GM19395 (cell line): ENCODE data around the gene PRR14.

ENCODE experiments used
- ATAC-seq: cut with Tn5 transposase; IDR thresholded peaks from one replicate; pipeline ENCODE4 v1.9.1; 2021; ENCODE audit warnings: mild to moderate bottlenecking, moderate library complexity; ENCODE audit not compliant: unreplicated experiment

PRR14 gene

GRCh38 chr16:30658731-30659506 lies 8.2 kb downstream of the PRR14 start:
- ATAC-seq, result peak; percentile 37

GRCh38 chr16:30659507-30660423 lies 9.0 kb downstream of the PRR14 start:
- ATAC-seq, result no peak

DNA sequence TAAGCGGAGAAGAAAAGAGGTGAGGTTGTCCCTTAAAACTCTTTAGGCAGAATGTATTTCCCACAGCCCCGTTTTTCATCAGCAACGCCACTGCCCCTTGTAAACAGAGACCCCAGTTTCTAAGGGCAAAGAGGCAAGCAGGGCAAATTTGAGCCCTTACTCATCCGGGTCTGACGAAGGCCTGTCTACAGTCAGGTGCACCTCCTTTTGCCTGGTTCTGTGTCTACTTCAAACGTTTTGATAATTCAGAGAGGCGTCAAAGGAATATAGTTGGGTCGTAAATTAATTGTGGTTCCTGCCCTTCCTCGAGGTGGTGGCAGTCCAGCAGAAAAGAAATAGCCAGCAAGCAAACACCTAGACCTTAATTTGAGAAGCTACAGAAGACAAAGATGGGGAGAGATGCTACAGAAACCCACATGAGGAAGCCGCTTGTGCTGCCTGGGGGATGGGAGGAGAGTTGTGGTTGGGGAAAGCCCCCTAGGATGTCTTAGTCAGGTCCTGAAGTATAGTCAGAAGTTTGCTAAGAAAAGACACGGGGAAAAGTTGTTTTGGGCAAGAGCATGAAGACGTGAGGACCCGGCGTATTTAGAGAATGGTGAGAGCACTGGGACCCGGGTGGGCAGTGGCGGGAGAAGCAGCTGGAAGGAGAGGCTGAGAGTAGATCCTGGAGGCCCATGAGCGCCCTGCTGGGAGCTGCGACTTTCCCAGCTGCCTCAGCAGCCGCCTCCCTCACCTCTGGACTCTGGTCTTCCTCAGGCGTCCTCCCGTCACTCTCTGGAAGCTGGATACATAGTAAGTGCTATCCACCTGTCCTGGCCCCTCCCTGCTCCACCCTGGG lies 9.9 kb downstream of the PRR14 start:
- ATAC-seq, result no peak

GRCh38 chr16:30662449-30662848 lies 11.7 kb downstream of the PRR14 start:
- ATAC-seq, result no peak

DNA sequence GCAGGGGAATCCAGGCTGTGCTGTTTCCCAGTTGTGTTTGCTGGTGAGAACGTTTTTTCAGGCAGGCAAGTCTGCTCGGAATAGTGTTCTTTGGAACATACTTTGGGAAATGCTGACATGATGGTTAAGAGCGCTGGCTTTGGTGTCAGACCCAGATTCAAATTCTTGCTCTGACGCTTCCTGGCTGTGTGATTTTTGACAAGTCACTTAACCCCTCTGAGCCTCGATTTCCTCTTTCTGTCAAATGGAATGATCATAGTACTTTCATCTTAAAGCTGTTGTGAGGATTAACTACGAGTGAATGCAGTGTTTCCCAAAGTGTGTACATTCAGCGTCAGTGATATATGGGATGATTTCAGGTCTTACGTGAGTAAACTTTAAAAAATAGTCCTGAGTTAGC lies 12.3 kb downstream of the PRR14 start:
- no peak for ATAC-seq

DNA sequence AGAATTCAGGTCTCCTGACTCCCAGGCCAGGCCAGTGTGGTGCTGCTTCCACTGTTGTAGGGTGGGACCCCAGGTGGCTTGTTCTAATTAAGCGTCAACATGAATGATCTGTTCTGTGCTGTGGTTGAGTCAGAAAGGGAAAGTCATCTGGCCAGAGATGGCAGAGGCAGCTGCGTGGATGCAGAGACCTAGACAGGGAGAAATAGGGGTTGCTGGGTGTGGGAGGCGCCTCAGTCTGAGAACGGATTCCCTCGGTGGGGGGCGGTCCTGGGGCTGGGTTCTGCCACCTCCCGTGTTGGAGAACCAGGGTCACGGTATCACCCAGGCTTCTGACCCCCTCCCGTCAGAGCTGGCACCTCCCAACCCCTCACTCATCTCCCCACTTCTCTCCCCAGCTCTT lies 13.1 kb downstream of the PRR14 start:
- ATAC-seq, result no peak

- ATAC-seq, result no peak
Measured at GRCh38 chr16:30664616-30665109, 13.9 kb downstream of the PRR14 start.

DNA sequence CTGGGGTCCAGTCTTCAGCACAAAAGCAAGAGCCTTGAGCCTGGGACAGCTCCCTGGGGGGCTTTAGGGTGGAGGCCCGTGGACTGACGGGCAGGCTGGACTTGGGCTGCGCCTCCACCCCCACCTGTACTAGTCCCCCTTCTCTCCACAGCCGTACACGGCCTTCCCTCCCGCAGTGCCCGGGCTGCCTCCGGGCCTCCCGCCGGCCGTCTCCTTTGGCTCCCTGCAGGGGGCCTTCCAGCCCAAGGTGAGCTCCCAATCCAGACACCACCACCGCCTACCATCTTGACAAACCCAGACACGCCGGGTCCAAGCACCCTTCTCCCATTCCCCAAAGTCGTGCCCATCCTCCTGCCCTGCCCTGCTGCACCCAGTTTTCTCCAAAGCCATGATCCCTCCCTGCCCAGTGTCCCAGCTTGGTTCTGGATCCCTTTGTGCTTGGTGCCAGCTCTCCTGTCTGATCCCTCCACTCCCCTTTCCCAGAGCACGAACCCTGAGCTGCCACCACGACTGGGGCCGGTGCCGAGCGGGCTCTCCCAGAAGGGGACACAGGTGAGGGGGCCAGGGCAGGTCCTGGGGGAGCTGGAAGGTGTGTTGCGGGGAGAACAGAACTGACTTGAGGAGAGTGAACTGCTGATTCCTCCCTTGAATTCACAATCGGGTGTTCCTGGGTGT lies 14.5 kb downstream of the PRR14 start:
- no peak for ATAC-seq

GRCh38 chr16:30665830-30666190 lies 15.1 kb downstream of the PRR14 start:
- ATAC-seq, result no peak

DNA sequence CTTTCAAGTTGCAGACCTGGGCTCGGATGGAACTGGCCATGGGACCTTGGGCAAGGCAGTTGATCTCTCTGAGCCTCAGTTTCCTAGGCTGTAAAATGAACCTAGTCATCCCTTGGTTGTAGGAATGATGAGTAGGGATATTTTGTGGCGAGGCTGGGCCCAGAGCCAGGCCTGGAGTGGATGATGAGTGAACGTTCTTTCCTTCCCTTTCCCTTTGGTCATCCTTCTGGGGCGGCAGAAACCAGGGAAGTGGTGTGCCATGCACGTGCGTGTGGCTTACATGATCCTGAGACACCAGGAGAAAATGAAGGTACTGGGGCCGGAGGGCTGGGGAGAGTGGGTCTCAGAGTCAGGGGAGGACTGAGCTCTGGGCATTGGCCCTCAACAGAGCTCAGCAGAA lies 15.9 kb downstream of the PRR14 start:
- no peak for ATAC-seq

GRCh38 chr16:30667361-30667905 lies 16.7 kb downstream of the PRR14 start:
- no peak for ATAC-seq

DNA sequence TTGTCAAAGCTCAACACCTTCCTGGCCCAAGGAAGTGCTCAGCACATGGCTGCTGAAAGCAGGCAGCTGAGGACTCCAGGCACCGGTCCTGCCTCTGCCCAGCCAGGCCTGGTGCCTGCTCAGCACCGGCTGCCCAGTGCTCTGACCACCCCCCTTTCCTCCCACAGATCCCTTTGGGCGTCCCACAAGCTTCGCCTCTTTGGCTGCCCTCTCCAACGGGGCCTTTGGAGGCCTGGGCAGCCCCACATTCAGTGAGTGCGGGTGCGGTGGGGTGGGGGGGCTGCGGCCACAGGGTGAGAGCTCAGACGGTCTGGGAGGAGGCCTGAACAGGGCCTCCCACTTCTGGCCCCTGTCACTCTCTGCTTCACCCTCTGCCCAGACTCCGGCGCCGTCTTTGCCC lies 17.6 kb downstream of the PRR14 start:
- ATAC-seq, result no peak

DNA sequence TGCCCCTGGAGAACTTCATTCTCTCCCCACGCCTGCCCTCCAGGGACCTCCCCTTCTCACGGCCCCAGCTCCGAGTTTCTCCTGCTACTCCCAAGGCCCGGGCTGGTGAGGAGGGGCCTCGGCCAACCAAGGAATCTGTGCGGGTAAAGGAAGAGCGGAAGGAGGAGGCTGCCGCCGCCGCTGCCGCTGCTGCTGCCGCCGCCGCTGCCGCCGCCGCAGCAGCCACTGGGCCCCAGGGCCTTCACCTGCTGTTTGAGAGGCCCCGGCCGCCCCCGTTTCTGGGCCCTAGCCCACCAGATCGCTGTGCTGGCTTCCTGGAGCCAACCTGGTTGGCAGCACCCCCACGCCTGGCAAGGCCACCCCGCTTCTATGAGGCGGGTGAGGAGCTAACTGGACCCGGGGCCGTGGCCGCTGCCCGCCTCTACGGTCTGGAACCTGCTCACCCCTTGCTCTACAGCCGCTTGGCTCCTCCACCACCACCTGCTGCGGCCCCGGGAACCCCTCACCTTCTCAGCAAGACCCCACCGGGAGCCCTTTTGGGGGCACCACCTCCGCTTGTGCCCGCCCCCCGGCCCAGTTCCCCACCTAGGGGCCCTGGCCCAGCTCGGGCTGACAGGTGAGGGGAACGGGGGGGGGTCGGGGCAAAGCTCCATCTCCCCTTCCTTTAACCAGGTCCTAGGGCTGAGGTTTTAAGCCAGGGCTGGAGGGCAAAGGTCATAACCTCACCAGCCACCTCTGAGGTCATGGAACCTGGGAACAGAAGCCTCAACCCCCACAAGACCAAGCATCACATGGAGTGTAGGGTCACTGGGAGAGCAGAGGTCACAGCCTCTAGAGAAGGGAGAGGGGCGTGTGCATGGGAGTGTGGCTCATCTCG lies 18.5 kb downstream of the PRR14 start:
- no peak for ATAC-seq

GRCh38 chr16:30669903-30670824 lies 19.4 kb downstream of the PRR14 start:
- no peak for ATAC-seq

DNA sequence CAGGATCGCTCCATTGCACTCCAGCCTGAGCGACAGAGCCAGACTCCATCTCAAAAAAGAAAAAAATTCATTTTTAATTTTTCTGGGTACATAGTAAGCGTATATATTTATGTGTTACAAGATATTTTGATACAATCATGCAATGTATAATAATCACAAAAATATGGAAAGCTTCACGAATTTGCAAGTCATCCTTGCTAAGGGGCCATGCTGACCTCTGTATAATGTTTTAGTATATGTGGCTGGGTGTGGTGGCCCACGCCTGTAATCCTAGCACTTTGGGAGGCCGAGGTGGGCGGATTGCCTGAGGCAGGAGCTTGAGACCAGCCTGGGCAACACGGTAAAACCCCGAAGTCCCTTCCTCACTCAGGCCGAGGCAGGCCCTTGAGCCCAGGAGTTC lies 24.4 kb downstream of the PRR14 start:
- ATAC-seq, result no peak

DNA sequence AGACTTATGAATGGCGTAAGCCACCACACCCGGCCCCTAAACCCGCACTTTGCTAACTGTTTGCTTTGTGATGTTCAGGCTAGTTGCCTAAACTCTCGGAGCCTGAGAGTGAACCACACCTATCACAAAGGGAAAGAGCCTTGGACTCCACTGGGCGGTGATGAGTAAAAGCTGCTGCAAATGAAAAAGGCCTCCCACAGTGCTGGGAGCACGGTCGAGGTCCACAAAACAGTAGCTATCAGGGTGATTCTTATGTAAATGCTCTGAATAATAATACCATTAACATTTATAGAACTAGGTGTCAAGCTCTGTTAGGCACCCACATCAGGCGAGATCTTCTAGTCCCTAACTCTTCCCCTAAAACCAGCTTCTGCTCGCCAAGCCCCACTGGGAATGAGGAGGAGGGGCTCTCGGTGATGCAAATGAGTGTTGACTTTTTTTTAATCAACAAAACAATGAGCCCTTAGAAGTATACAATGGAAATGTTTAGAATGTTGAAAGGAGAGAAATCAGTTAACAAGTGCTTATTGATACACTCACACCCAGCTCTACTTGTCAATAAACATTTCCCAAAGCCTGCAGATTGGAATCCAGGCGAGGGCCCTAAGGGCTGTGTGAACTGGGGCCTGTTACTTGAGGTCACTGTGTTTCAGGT lies 27.3 kb downstream of the PRR14 start:
- ATAC-seq, result no peak

DNA sequence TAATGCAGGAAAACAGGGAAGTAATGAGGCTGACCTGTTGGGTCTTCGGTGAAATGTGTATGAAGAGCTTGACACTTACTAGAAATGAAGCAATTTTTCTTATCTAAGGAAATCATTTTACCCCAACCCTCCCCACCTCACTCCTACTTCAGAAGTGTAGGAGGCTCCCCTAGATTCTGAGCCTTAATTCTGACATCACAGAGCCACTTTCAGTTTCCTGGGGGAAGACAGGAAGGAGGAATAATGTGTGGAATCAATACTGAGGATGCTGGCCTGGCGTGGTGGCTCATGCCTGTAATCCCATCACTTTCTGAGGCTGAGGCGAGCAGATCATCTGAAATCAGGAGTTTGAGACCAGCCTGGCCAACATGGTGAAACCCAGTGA lies 27.8 kb downstream of the PRR14 start:
- no peak for ATAC-seq

DNA sequence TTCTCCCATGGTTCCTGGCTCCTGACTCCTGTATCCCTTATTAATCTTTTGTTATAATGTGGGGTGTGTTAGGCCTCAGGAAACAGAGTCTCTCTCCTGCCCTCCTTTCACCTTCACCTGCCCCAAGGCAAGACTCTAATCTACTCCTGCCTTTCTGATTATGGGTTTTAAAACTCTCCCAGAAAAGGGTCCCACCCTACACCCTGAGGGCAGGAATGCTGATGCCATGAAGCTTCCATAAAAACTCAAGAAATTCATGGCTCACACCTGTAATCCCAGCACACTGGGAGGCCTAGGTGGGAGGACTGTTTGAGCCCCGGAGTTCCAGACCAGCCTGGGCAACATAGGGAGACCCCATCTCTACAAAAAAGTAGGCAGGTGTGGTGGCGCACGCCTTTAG lies 29.6 kb downstream of the PRR14 start:
- no peak for ATAC-seq
